GM23248 (cell line): Measurements from ENCODE around the gene NSD1.

Experiments
- EZH2 ChIP-seq: fragments of 200-600 bp; sonication (generic); IDR thresholded peaks from 2 replicates; pipeline ENCODE4 v1.6.1; 2018; ENCODE audit warnings: antibody characterized with exemption, mild to moderate bottlenecking; ENCODE audit not compliant: insufficient read depth, poor library complexity, severe bottlenecking
- EZH2phosphoT487 ChIP-seq: fragments of 200-600 bp; sonication (generic); IDR thresholded peaks from 2 replicates; pipeline ENCODE4 v1.6.1; 2018; ENCODE audit warnings: antibody characterized with exemption, moderate library complexity, mild to moderate bottlenecking, low read depth; ENCODE audit not compliant: insufficient read depth

GRCh38 chr5:177100714-177101121 lies 32.9 kb upstream of the NSD1 start:
- no peak for TF ChIP-seq EZH2
- no peak for TF ChIP-seq EZH2phosphoT487
